ENCODE data around the gene CARD11. TPM values are rescaled to one million over a fixed set of nuclear protein-coding genes. Genes with fewer than 3 reads are reported as not detected.

The CARD11 gene
- polyA plus RNA-seq, 1 of the 3 experiments (the other 2 are of a cell fraction) = not detected

- no peak for TF ChIP-seq USF2 (IDR thresholded peaks at IDR 0.05; ENCODE audit: borderline replicate concordance, low read depth, low read length)
- TF ChIP-seq, protein P1, sequence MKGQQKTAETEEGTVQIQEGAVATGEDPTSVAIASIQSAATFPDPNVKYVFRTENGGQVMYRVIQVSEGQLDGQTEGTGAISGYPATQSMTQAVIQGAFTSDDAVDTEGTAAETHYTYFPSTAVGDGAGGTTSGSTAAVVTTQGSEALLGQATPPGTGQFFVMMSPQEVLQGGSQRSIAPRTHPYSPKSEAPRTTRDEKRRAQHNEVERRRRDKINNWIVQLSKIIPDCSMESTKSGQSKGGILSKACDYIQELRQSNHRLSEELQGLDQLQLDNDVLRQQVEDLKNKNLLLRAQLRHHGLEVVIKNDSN (IDR thresholded peaks at IDR 0.05; ENCODE audit: borderline replicate concordance, low read depth) = no peak
- peak; percentile 29 for TF ChIP-seq RAD21 (IDR thresholded peaks at IDR 0.05; ENCODE audit: low read length)
- TF ChIP-seq TEAD4 (IDR thresholded peaks at IDR 0.05; ENCODE audit: borderline replicate concordance, insufficient read depth) = no peak
- no peaks in the 10 kb centered on the region for H4K20me1 ChIP-seq (ENCODE audit: insufficient read depth)
Observed at GRCh38 chr7:3000566-3000965, 43.1 kb downstream of the CARD11 start.

DNA sequence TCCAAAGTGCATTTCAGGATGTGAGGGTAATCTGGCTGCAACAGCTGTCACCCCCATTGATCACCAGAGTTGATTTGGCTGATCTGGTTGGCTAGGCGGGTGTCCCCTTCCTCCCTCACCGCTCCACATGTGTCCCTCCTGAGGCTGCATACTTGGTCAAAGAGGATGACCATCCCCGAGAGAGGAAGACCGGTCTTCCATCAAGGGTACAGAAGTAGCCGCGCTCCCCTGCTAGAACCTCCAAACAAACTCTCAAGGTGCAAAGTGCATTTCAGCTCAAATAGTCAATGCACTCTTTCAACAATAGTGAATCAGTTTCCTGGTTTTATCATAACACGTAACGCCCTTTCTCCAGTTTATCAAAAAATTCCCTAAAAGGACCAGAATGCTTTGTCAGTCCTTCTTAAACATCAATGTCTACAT lies 44.6 kb downstream of the CARD11 start:
- no peaks in the 10 kb centered on the region for H3K9me3 ChIP-seq
- H3K36me3 ChIP-seq (replicated peaks in 1 of 2; ENCODE audit: control insufficient read depth in 1 of 2, insufficient read depth in 2 of 2, low read length in 1 of 2) = no peaks in the 10 kb centered on the region
- no peaks in the 10 kb centered on the region for H3K79me2 ChIP-seq (ENCODE audit: insufficient read depth)
- H3K27me3 ChIP-seq (ENCODE audit: insufficient read depth) = no peaks in the 10 kb centered on the region
- H3K4me1 ChIP-seq (ENCODE audit: control insufficient read depth in 1 of 2, insufficient read depth in 2 of 2, low read depth in 1 of 2, low read length in 1 of 2) = peaks cover 0 to 9% of the 10 kb centered on the region in 2 experiments; a peak in 1 of 4 replicates
- H3K4me2 ChIP-seq = no peak overlapping the region
- no peaks in the 10 kb centered on the region for H3K9me2 ChIP-seq
- TF ChIP-seq RCOR1 (IDR thresholded peaks at IDR 0.05; ENCODE audit: low read length) = no peak
- TF ChIP-seq, protein P2, sequence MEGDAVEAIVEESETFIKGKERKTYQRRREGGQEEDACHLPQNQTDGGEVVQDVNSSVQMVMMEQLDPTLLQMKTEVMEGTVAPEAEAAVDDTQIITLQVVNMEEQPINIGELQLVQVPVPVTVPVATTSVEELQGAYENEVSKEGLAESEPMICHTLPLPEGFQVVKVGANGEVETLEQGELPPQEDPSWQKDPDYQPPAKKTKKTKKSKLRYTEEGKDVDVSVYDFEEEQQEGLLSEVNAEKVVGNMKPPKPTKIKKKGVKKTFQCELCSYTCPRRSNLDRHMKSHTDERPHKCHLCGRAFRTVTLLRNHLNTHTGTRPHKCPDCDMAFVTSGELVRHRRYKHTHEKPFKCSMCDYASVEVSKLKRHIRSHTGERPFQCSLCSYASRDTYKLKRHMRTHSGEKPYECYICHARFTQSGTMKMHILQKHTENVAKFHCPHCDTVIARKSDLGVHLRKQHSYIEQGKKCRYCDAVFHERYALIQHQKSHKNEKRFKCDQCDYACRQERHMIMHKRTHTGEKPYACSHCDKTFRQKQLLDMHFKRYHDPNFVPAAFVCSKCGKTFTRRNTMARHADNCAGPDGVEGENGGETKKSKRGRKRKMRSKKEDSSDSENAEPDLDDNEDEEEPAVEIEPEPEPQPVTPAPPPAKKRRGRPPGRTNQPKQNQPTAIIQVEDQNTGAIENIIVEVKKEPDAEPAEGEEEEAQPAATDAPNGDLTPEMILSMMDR (IDR thresholded peaks at IDR 0.05) = no peak
- H2AFZ ChIP-seq (ENCODE audit: low read depth) = no peak overlapping the region
- no peak overlapping the region for H3K4me3 ChIP-seq (ENCODE audit: low read depth in 2 of 2, low read length in 1 of 2)
- 71% methylated on average over 8 of the region's 8 CpGs for WGBS (ENCODE audit: low lambda C conversion rate)
- H3K9ac ChIP-seq = no peak overlapping the region
- DNase-seq = no peak
- POLR2A ChIA-PET = no interaction called here
- H3F3A ChIP-seq (replicated peaks; ENCODE audit: insufficient read depth) = no peaks in the 10 kb centered on the region
- no peak overlapping the region for H3K27ac ChIP-seq (ENCODE audit: low read depth in 2 of 2, low read length in 1 of 2)
- CTCF ChIA-PET = interaction anchor here (1.6 to 1.7 kb wide), 2 partner anchors 78 to 91 kb away, joined by 3 to 5 read pairs; no protein-coding TSS in a partner anchor
- H4K20me1 ChIP-seq (ENCODE audit: insufficient read depth) = no peaks in the 10 kb centered on the region

More at GRCh38 chr7:3000566-3000965, 43.1 kb downstream of the CARD11 start:
- H3K4me1 ChIP-seq (ENCODE audit: control insufficient read depth in 1 of 2, insufficient read depth in 2 of 2, low read depth in 1 of 2, low read length in 1 of 2) = peaks cover 0 to 9% of the 10 kb centered on the region in 2 experiments; a peak in 1 of 4 replicates
- no peak for DNase-seq
- H3K9me3 ChIP-seq = no peaks in the 10 kb centered on the region
- no peaks in the 10 kb centered on the region for H3K9me2 ChIP-seq
- CTCF ChIA-PET = interaction anchor here (1.3 to 1.6 kb wide), 2 partner anchors 11 to 136 kb away, joined by 3 to 4 read pairs; no protein-coding TSS in a partner anchor
- no peaks in the 10 kb centered on the region for H3F3A ChIP-seq (replicated peaks; ENCODE audit: insufficient read depth)
- 36% methylated on average over 8 of the region's 8 CpGs for WGBS (ENCODE audit: low lambda C conversion rate)
- H3K4me2 ChIP-seq = no peak overlapping the region
- H3K27ac ChIP-seq (ENCODE audit: low read depth in 2 of 2, low read length in 1 of 2) = no peak overlapping the region
- no peaks in the 10 kb centered on the region for H3K27me3 ChIP-seq (ENCODE audit: insufficient read depth)
- H3K9ac ChIP-seq = no peak overlapping the region
- H3K79me2 ChIP-seq (ENCODE audit: insufficient read depth) = no peaks in the 10 kb centered on the region
- no peaks in the 10 kb centered on the region for H3K36me3 ChIP-seq (replicated peaks in 1 of 2; ENCODE audit: control insufficient read depth in 1 of 2, insufficient read depth in 2 of 2, low read length in 1 of 2)
- H2AFZ ChIP-seq (ENCODE audit: low read depth) = no peak overlapping the region
- POLR2A ChIA-PET = no interaction called here
- no peak overlapping the region for H3K4me3 ChIP-seq (ENCODE audit: low read depth in 2 of 2, low read length in 1 of 2)

All from SK-N-SH (cell line).